Endothelial cell of umbilical vein (primary cell): Measurements from ENCODE around the gene ADCYAP1R1. TPM values are rescaled to one million over a fixed set of nuclear protein-coding genes. Genes with fewer than 3 reads are reported as not detected.

Source experiments
- BruUV-seq: library from RNA; stranded (reverse); fragments of 400-500 nt; replicated peaks from 2 replicates; lab custom pipeline; 2021; lab: Mats Ljungman, UMichigan
- CTCF ChIA-PET: fragments of 300-600, 350-600 bp; sonication (Branson Sonifier 250); formaldehyde crosslinking; loops from one replicate; lab custom pipeline; 2021; ENCODE audit warnings: antibody characterized with exemption, inconsistent platforms; lab: Charles Lee
- POLR2A ChIA-PET: fragments of 300-600, 350-600 bp; sonication (Branson Sonifier 250); formaldehyde crosslinking; loops from one replicate; lab custom pipeline; 2021; ENCODE audit warnings: antibody characterized with exemption, inconsistent platforms; lab: Charles Lee
- DNase-seq: peaks from one replicate; pipeline ENCODE4 v3.0.0-alpha.2; 2011; ENCODE audit warnings: low read depth, low spot score
- FAIRE-seq: peaks from 2 replicates; lab custom pipeline; 2011; peaks lifted over from hg19 to GRCh38; lab: Jason Lieb, UNC
- H2AFZ ChIP-seq: 2 replicates; pipeline ENCODE4 v1.6.0; 2012; ENCODE audit warnings: low read depth, low read length, control low read depth, inconsistent platforms
- H3K27ac ChIP-seq: 2 replicates; pipeline ENCODE4 v1.5.1; 2011; ENCODE audit warnings: low read depth, mild to moderate bottlenecking, control low read depth, low read length, moderate library complexity; ENCODE audit not compliant: insufficient read depth
- H3K27me3 ChIP-seq, 2 experiments: 2 replicates each; pipeline versions ENCODE4 v1.6.0 to v1.6.1; 2011; ENCODE audit warnings: low read length in 2 of 2, mixed read lengths in 1 of 2; ENCODE audit not compliant: control insufficient read depth in 2 of 2, insufficient read depth in 2 of 2
- H3K36me3 ChIP-seq, 2 experiments: 2 replicates in 1 of 2; 3 replicates in 1 of 2; pipeline ENCODE4 v1.5.1; 2011; ENCODE audit warnings: low read length in 2 of 2, mild to moderate bottlenecking in 1 of 2, moderate library complexity in 1 of 2; ENCODE audit not compliant: control insufficient read depth in 2 of 2, insufficient read depth in 2 of 2; ENCODE audit errors: extremely low read depth in 1 of 2
- H3K4me1 ChIP-seq: 3 replicates; pipeline ENCODE4 v1.5.1; 2011; ENCODE audit warnings: mild to moderate bottlenecking, low read length; ENCODE audit not compliant: control insufficient read depth, insufficient read depth; ENCODE audit errors: extremely low read depth
- H3K4me2 ChIP-seq: 2 replicates; pipeline ENCODE4 v1.6.1; 2011; ENCODE audit warnings: low read length, control low read depth, mixed read lengths; ENCODE audit not compliant: insufficient read depth
- H3K4me3 ChIP-seq, 3 experiments: fragments of 200-600 bp in 1 of 3; sonication (generic), shearing (Covaris generic) in 1 of 3; replicated peaks in 1 of 3; 2 replicates each; pipeline ENCODE4 v1.5.1; 2011 to 2016; ENCODE audit warnings: control low read depth in 3 of 3, low read length in 3 of 3, mild to moderate bottlenecking in 2 of 3, inconsistent platforms in 1 of 3, low read depth in 1 of 3, moderate library complexity in 1 of 3; ENCODE audit not compliant: insufficient read depth in 1 of 3
- H3K79me2 ChIP-seq: 2 replicates; pipeline ENCODE4 v1.6.0; 2012; ENCODE audit warnings: low read length, inconsistent platforms; ENCODE audit not compliant: control insufficient read depth, insufficient read depth
- H3K9ac ChIP-seq: replicated peaks from 2 replicates; pipeline ENCODE3; 2011; ENCODE audit warnings: low read length, control low read depth; ENCODE audit not compliant: insufficient read depth; ENCODE audit errors: extremely low read depth
- H3K9me1 ChIP-seq: replicated peaks from 3 replicates; pipeline ENCODE4 v1.6.0; 2011; ENCODE audit warnings: mild to moderate bottlenecking, low read length; ENCODE audit not compliant: control insufficient read depth, insufficient read depth; ENCODE audit errors: extremely low read depth
- H3K9me3 ChIP-seq: replicated peaks from 2 replicates; pipeline ENCODE4 v1.5.1; 2012; ENCODE audit warnings: low read length, inconsistent platforms; ENCODE audit not compliant: control insufficient read depth, insufficient read depth
- H4K20me1 ChIP-seq: replicated peaks from 2 replicates; pipeline ENCODE3; 2011; ENCODE audit warnings: mild to moderate bottlenecking, low read length; ENCODE audit not compliant: control insufficient read depth, insufficient read depth; ENCODE audit errors: extremely low read depth
- CTCF ChIP-seq, 2 donors: IDR thresholded peaks; 1 replicate in 1 of 2; 2 replicates in 1 of 2; pipeline ENCODE4 v1.5.1; 2011; ENCODE audit warnings: low read length in 2 of 2, mild to moderate bottlenecking in 2 of 2, moderate library complexity in 2 of 2, control low read depth in 1 of 2, inconsistent platforms in 1 of 2, low read depth in 1 of 2; ENCODE audit not compliant: insufficient read depth in 1 of 2; ENCODE audit errors: extremely low read depth in 1 of 2
- EZH2 ChIP-seq: IDR thresholded peaks from 2 replicates; pipeline ENCODE4 v1.6.1; 2012; ENCODE audit warnings: borderline replicate concordance, low read depth, mild to moderate bottlenecking, moderate library complexity, low read length, inconsistent platforms; ENCODE audit not compliant: severe bottlenecking
- FOS ChIP-seq: IDR thresholded peaks from 2 replicates; pipeline ENCODE4 v1.6.1; 2011; ENCODE audit warnings: mild to moderate bottlenecking, low read length, moderate library complexity, borderline replicate concordance; ENCODE audit not compliant: insufficient read depth
- GATA2 ChIP-seq: IDR thresholded peaks from 2 replicates; pipeline ENCODE4 v1.7.0; 2011; ENCODE audit warnings: low read depth, mild to moderate bottlenecking, moderate library complexity, mixed read lengths, low read length; ENCODE audit not compliant: insufficient read length, insufficient read depth
- JUN ChIP-seq: IDR thresholded peaks from 2 replicates; pipeline ENCODE4 v1.6.1; 2011; ENCODE audit warnings: borderline replicate concordance, low read depth; ENCODE audit not compliant: insufficient read length, insufficient read depth
- MAX ChIP-seq: IDR thresholded peaks from 2 replicates; pipeline ENCODE4 v1.6.1; 2011; ENCODE audit not compliant: insufficient read depth, insufficient read length
- MYC ChIP-seq: IDR thresholded peaks from one replicate; pipeline ENCODE4 v1.6.1; 2011; ENCODE audit warnings: mild to moderate bottlenecking, low read depth, low read length
- POLR2A ChIP-seq: IDR thresholded peaks from 2 replicates; pipeline ENCODE4 v1.6.1; 2012; ENCODE audit warnings: low read depth, mild to moderate bottlenecking, control low read depth, low read length
- POLR2AphosphoS5 ChIP-seq: IDR thresholded peaks from 2 replicates; pipeline ENCODE4 v1.6.1; 2012; ENCODE audit warnings: low read depth, mild to moderate bottlenecking, control low read depth, low read length, moderate library complexity; ENCODE audit not compliant: insufficient read depth
- dilution Hi-C: fragments of 300-500 bp; cut with MboI; formaldehyde crosslinking; loops from one replicate; pipeline ENCODE4 v1.15.0; 2019; ENCODE audit warnings: low sequenced_read_pairs; ENCODE audit not compliant: extremely low pct_ligation_motif_present
- intact Hi-C: fragments of 100-400 bp; cut with micrococcal nuclease; formaldehyde crosslinking; loops from one replicate; pipeline ENCODE4 v1.10.0; 2022
- polyA plus RNA-seq, 4 experiments: library from polyadenylated mRNA; depleted of rRNA in 3 of 4; stranded (reverse) in 3 of 4; unstranded in 1 of 4; fragments of >200 nt; gene quantifications; 2 replicates each; pipeline versions ENCODE4 v1.2.1 to v1.2.3, GENCODE V29; 2011 to 2012; ENCODE audit warnings: missing spikeins in 1 of 4
- total RNA-seq: library from RNA; stranded (reverse); gene quantifications from 2 replicates; pipeline ENCODE4 v1.2.3, GENCODE V29; 2021

The ADCYAP1R1 gene
- total and polyA plus RNA-seq, 2 donors (not counting 3 experiments of a cell fraction or from before 2014, with no cell fraction given), result 0.04 TPM; not detected in 1

GRCh38 chr7:31109751-31110150 is 57.6 kb downstream of the ADCYAP1R1 start:
- dilution Hi-C loops, result no loop called here

More at GRCh38 chr7:31109751-31110150, 57.6 kb downstream of the ADCYAP1R1 start:
- H3K9me3 ChIP-seq, result no peaks in the 10 kb centered on the region
- no peaks in the 10 kb centered on the region for H4K20me1 ChIP-seq
- H3K27me3 ChIP-seq, result no peaks in the 10 kb centered on the region
- BruUV-seq, result no TSS peak
- no peaks in the 10 kb centered on the region for H3K36me3 ChIP-seq
- no peak for DNase-seq
- H3K79me2 ChIP-seq, result no peaks in the 10 kb centered on the region
- H3K4me3 ChIP-seq, result no peak overlapping the region
- no peak overlapping the region for H3K9ac ChIP-seq
- H3K4me1 ChIP-seq, result no peaks in the 10 kb centered on the region
- no peak for FAIRE-seq
- H2AFZ ChIP-seq, result no peak overlapping the region
- POLR2A ChIA-PET, result no interaction called here
- no peak overlapping the region for H3K27ac ChIP-seq
- H3K9me1 ChIP-seq, result no peaks in the 10 kb centered on the region
- CTCF ChIA-PET, result interaction anchor here (3.9 kb wide), 1 partner anchor 13 kb away, joined by 28 read pairs; no protein-coding TSS in a partner anchor
- TF ChIP-seq POLR2A (no peak), CTCF (IDR thresholded peaks at IDR 0.05; ENCODE audit: extremely low read depth in 1 of 2, insufficient read depth in 1 of 2, low read depth in 1 of 2, low read length in 2 of 2) (no peak), GATA2 (no peak), POLR2AphosphoS5 (no peak), JUN (no peak), MAX (no peak), EZH2 (no peak), MYC (no peak), FOS (no peak)
- H3K4me2 ChIP-seq, result no peak overlapping the region
- intact Hi-C loops, result no loop called here
